ENCODE results near the gene CTTNBP2. TPM values are rescaled to one million over a fixed set of nuclear protein-coding genes. Genes with fewer than 3 reads are reported as not detected.

CTTNBP2 gene
- total RNA-seq, 1 experiment from 2014 or later, result 17.6 TPM

- H4K20me1 ChIP-seq (ENCODE audit: control insufficient read depth, insufficient read depth, insufficient read length), result no peaks in the 10 kb centered on the region
- no peaks in the 10 kb centered on the region for H3K79me2 ChIP-seq (ENCODE audit: insufficient read depth, low read length)
- Mint-ChIP-seq H3K36me3 (ENCODE audit: insufficient read depth in 1 of 3, low read depth in 3 of 3) (peaks cover 4 to 36% (median 15%) of the 10 kb centered on the region in 3 experiments; a peak in 6 of 7 replicates), H3K27ac (no peak overlapping the region), H3K4me1 (no peaks in the 10 kb centered on the region), H3K4me3 (no peak overlapping the region), H3K27me3 (ENCODE audit: low read depth) (no peaks in the 10 kb centered on the region), H3K9me3 (no peaks in the 10 kb centered on the region)
- no peaks in the 10 kb centered on the region for H3K23me2 ChIP-seq (ENCODE audit: insufficient read length, low read depth, low read length, poor library complexity, severe bottlenecking)
- no peak overlapping the region for H3K14ac ChIP-seq (ENCODE audit: insufficient read depth, low read length)
- H2BK12ac ChIP-seq (ENCODE audit: insufficient read length, low read depth, low read length), result no peak overlapping the region
- H3K27me3 ChIP-seq (ENCODE audit: insufficient read depth, low read length), result no peaks in the 10 kb centered on the region
- no peaks in the 10 kb centered on the region for H3K4me1 ChIP-seq (ENCODE audit: insufficient read depth, low read length)
- no peak overlapping the region for H2AFZ ChIP-seq (ENCODE audit: low read length)
- H3K9ac ChIP-seq (ENCODE audit: extremely low read depth, insufficient read length, low read length), result no peak overlapping the region
- no peaks in the 10 kb centered on the region for H3K9me3 ChIP-seq (ENCODE audit: control insufficient read depth, low read depth, low read length)
- H3K23ac ChIP-seq (ENCODE audit: insufficient read length, low read depth, low read length), result no peak overlapping the region
- DNase-seq, result no peak
- no peak overlapping the region for H4K5ac ChIP-seq (ENCODE audit: insufficient read length, low read depth, low read length)
- no peak overlapping the region for H3T11ph ChIP-seq (ENCODE audit: low read length)
- no peak overlapping the region for H4K91ac ChIP-seq (ENCODE audit: insufficient read length, low read depth, low read length)
- TF ChIP-seq CTCF (conservative IDR thresholded peaks at IDR 0.05), result no peak
- H2AK5ac ChIP-seq (ENCODE audit: insufficient read length, low read length), result no peak overlapping the region
- H3K79me1 ChIP-seq (ENCODE audit: insufficient read depth, low read depth, low read length, poor library complexity, severe bottlenecking), result no peaks in the 10 kb centered on the region
- no peak overlapping the region for H3K56ac ChIP-seq (ENCODE audit: insufficient read length, low read depth, low read length)
- H2BK15ac ChIP-seq (ENCODE audit: low read depth, low read length), result no peak overlapping the region
- H3K4me2 ChIP-seq (ENCODE audit: insufficient read depth, insufficient read length, low read length), result no peak overlapping the region
- no peak overlapping the region for H3K18ac ChIP-seq (ENCODE audit: insufficient read length, low read depth, low read length)
- no peak overlapping the region for H2BK5ac ChIP-seq (ENCODE audit: insufficient read length, low read length)
- WGBS (ENCODE audit: extremely low coverage, insufficient read length, low lambda C conversion rate), result no CpG with 5 or more reads among the region's 3 CpGs
- H3K27ac ChIP-seq (ENCODE audit: insufficient read length, low read depth, low read length), result no peak overlapping the region
- no peak overlapping the region for H4K8ac ChIP-seq (replicated peaks; ENCODE audit: insufficient read length, low read depth, low read length)
- no peak overlapping the region for H2BK120ac ChIP-seq (ENCODE audit: low read depth, low read length, poor library complexity, severe bottlenecking)
- H2BK20ac ChIP-seq (ENCODE audit: low read depth, low read length, poor library complexity, severe bottlenecking), result no peak overlapping the region
- no peak overlapping the region for H3K4ac ChIP-seq (ENCODE audit: low read depth, low read length)
Measured at GRCh38 chr7:117777335-117778142, 95.7 kb downstream of the CTTNBP2 start.
